Left lung (tissue), 10 donors: ENCODE data around the gene DNAJB6. TPM values are rescaled to one million over a fixed set of nuclear protein-coding genes. Genes with fewer than 3 reads are reported as not detected.

Source experiments
- ATAC-seq: fragments of 200-7000 bp; cut with Tn5 transposase; one replicate; pipeline ENCODE4 v1.9.1; 2020; ENCODE audit warnings: moderate library complexity
- DNase-seq, 4 donors: peaks; one replicate each; pipeline ENCODE4 v3.0.0-alpha.2; 2013 to 2020
- H3K27ac ChIP-seq, 2 donors: fragments of 200-600 bp; sonication (generic) in 1 of 2; one replicate each; pipeline versions ENCODE4 v1.5.0 to v1.8.0; 2020 to 2021
- H3K27me3 ChIP-seq, 2 donors: fragments of 200-600 bp; sonication (generic) in 1 of 2; one replicate each; pipeline versions ENCODE4 v1.5.0 to v1.8.0; 2020 to 2021
- H3K36me3 ChIP-seq, 2 donors: fragments of 200-600 bp; sonication (generic) in 1 of 2; one replicate each; pipeline versions ENCODE4 v1.5.0 to v1.8.0; 2020 to 2021
- H3K4me1 ChIP-seq, 2 donors: fragments of 200-600 bp; one replicate each; pipeline ENCODE4 v1.8.0; 2021
- H3K4me3 ChIP-seq, 2 donors: fragments of 200-600 bp; sonication (generic) in 1 of 2; one replicate each; pipeline versions ENCODE4 v1.5.0 to v1.8.0; 2020 to 2021; ENCODE audit warnings: mild to moderate bottlenecking in 1 of 2
- H3K9me3 ChIP-seq, 2 donors: fragments of 200-600 bp; sonication (generic) in 1 of 2; one replicate each; pipeline versions ENCODE4 v1.5.0 to v1.8.0; 2020 to 2021
- intact Hi-C, 2 donors: fragments of 100-400 bp; cut with DNase I; formaldehyde crosslinking; loops; one replicate each; pipeline versions ENCODE4 v1.11.2 to v1.14.2; 2022
- polyA plus RNA-seq, 6 donors: library from polyadenylated mRNA; unstranded; fragments of 120-200 nt; gene quantifications; one replicate each; pipeline ENCODE4 v1.2.1, GENCODE V29; 2013; ENCODE audit not compliant: insufficient read length in 6 of 6
- total RNA-seq, 2 donors: library from RNA; stranded (reverse); fragmentation: NEBNext Ultra II Directional; extraction: Animal tissue kit (Norgen Biotek cat#: 25700); gene quantifications; one replicate each; pipeline ENCODE4 v1.2.1, GENCODE V29; 2021
- TF ChIP-seq, protein P1 (sequence below), 2 donors: fragments of 200-600 bp; sonication (generic) in 1 of 2; IDR thresholded peaks; one replicate each; pipeline versions ENCODE4 v1.5.0 to v1.8.0; 2021; ENCODE audit warnings: antibody characterized with exemption in 2 of 2
- donor health status: DM: no; HTN: yes; CAD: no.
- donor health status: DM: no; HTN: no; CAD: no.

The DNAJB6 gene
- total and polyA plus RNA-seq, 8 donors = 76.6 to 150 (median 131) TPM

GRCh38 chr7:157371296-157371695 lies 34.5 kb downstream of the DNAJB6 start:
- intact Hi-C loops = no loop called here

DNA sequence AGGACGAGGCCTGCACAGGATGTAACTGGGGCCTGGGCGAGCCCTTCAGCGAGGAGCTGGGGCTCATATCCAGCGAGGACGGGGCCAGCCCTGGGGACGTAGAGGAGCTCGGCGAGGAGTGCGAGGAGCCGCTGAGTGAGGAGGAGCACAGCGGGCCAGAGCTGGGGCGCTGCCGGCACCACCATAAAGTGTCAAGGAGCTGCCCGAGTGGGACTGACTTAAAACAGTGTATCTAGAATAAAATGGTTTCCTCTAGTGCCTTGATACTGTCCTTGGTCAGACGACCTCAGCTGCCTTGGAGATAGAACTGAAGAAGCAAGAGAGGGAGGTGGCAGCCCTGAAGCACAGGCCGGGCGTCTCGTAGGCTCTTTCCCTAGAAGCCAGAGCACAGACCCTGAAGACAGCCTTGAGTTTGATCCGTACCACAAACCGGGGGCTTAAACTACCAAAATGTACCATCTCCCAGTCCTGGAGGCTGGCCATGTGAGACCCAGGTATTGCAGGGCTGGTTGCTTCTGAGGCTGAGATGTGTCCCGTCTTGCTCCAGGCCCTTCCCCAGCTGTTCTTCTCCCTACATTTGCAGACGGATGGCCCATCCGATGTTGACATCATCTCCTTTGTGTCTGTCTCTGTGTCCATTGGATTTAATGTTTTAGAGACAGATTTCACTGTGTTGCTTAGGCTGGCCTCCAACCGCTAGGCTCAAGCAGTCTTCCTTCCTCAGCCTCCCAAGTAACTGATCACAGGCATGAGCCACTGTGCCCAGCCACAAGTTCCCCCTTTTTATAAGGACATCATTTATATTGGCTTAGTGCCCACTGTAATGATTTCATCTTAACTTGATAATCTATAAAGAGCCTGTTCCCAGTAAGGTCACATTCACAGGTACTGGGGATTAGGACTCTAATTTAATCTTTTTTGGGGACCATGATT lies 35.8 kb downstream of the DNAJB6 start:
- Histone ChIP-seq H3K27ac (no peak overlapping the region), H3K36me3 (peaks cover 0 to 75% of the 10 kb centered on the region in 2 donors), H3K4me3 (no peak overlapping the region), H3K27me3 (no peaks in the 10 kb centered on the region), H3K9me3 (no peaks in the 10 kb centered on the region), H3K4me1 (peaks cover 0 to 8% of the 10 kb centered on the region in 2 donors)
- intact Hi-C loops = no loop called here
- DNase-seq = no peak
- ATAC-seq = no peak
- TF ChIP-seq, protein P1, sequence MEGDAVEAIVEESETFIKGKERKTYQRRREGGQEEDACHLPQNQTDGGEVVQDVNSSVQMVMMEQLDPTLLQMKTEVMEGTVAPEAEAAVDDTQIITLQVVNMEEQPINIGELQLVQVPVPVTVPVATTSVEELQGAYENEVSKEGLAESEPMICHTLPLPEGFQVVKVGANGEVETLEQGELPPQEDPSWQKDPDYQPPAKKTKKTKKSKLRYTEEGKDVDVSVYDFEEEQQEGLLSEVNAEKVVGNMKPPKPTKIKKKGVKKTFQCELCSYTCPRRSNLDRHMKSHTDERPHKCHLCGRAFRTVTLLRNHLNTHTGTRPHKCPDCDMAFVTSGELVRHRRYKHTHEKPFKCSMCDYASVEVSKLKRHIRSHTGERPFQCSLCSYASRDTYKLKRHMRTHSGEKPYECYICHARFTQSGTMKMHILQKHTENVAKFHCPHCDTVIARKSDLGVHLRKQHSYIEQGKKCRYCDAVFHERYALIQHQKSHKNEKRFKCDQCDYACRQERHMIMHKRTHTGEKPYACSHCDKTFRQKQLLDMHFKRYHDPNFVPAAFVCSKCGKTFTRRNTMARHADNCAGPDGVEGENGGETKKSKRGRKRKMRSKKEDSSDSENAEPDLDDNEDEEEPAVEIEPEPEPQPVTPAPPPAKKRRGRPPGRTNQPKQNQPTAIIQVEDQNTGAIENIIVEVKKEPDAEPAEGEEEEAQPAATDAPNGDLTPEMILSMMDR (IDR thresholded peaks at IDR 0.05) = no peak

More at GRCh38 chr7:157371296-157371695, 34.5 kb downstream of the DNAJB6 start:
- H3K36me3 ChIP-seq = peaks cover 0 to 88% of the 10 kb centered on the region in 2 donors
- no peaks in the 10 kb centered on the region for H3K9me3 ChIP-seq
- no peak for DNase-seq
- TF ChIP-seq, protein P1 (IDR thresholded peaks at IDR 0.05) = no peak
- no peak for ATAC-seq
- H3K4me1 ChIP-seq = peaks cover 0 to 8% of the 10 kb centered on the region in 2 donors
- no peaks in the 10 kb centered on the region for H3K27me3 ChIP-seq
- no peak overlapping the region for H3K27ac ChIP-seq
- H3K4me3 ChIP-seq = no peak overlapping the region

- Histone ChIP-seq H3K36me3 (peaks cover 0 to 66% of the 10 kb centered on the region in 2 donors), H3K27ac (no peak overlapping the region), H3K4me1 (peaks cover 0 to 8% of the 10 kb centered on the region in 2 donors), H3K27me3 (no peaks in the 10 kb centered on the region), H3K4me3 (no peak overlapping the region), H3K9me3 (no peaks in the 10 kb centered on the region)
- ATAC-seq (no peak), DNase-seq (no peak)
- intact Hi-C loops = no loop called here
- TF ChIP-seq, protein P1 (IDR thresholded peaks at IDR 0.05) = no peak
Observed at GRCh38 chr7:157373493-157373892, 36.7 kb downstream of the DNAJB6 start.

- Histone ChIP-seq H3K4me3 (no peak overlapping the region), H3K9me3 (no peaks in the 10 kb centered on the region), H3K27ac (no peak overlapping the region), H3K4me1 (peaks cover 0 to 8% of the 10 kb centered on the region in 2 donors), H3K27me3 (no peaks in the 10 kb centered on the region), H3K36me3 (peaks cover 0 to 52% of the 10 kb centered on the region in 2 donors)
- DNase-seq (no peak), ATAC-seq (no peak)
- TF ChIP-seq, protein P1 (IDR thresholded peaks at IDR 0.05) = no peak
- intact Hi-C loops = no loop called here
Observed at GRCh38 chr7:157375410-157375809, 38.6 kb downstream of the DNAJB6 start.

GRCh38 chr7:157377436-157378124 lies 40.8 kb downstream of the DNAJB6 start:
- H3K4me3 ChIP-seq = no peak overlapping the region
- H3K36me3 ChIP-seq = peaks cover 0 to 47% of the 10 kb centered on the region in 2 donors
- TF ChIP-seq, protein P1 (IDR thresholded peaks at IDR 0.05) = no peak
- intact Hi-C loops = no loop called here
- no peak for ATAC-seq
- H3K9me3 ChIP-seq = no peaks in the 10 kb centered on the region
- DNase-seq = no peak
- no peaks in the 10 kb centered on the region for H3K27me3 ChIP-seq
- H3K4me1 ChIP-seq = peaks cover 0 to 8% of the 10 kb centered on the region in 2 donors
- no peak overlapping the region for H3K27ac ChIP-seq
